HL-60 (cell line): ENCODE measurements around the gene GMDS.
"Not testable (repeated sequence)": the region's sequence is repeated elsewhere in the genome, so short reads cannot be mapped to it uniquely, and the experiment has no call there.

Source experiments
- DNase-seq, 2 experiments: peaks; one replicate each; pipeline ENCODE4 v3.0.0-alpha.2; 2010 to 2020; ENCODE audit warnings: low read depth in 1 of 2, low spot score in 1 of 2
- H3K27ac ChIP-seq: fragments of 250-450 bp; sonication (Bioruptor Pico); replicated peaks from 2 replicates; pipeline ENCODE4 v1.5.1; 2020; ENCODE audit warnings: mild to moderate bottlenecking, moderate library complexity
- H3K27me3 ChIP-seq: fragments of 250-450 bp; sonication (Bioruptor Pico); 2 replicates; pipeline ENCODE4 v1.5.1; 2021; ENCODE audit warnings: mild to moderate bottlenecking, moderate library complexity; ENCODE audit not compliant: insufficient read depth, poor library complexity, severe bottlenecking
- H3K4me3 ChIP-seq: replicated peaks from 2 replicates; pipeline ENCODE4 v1.5.1; 2011; ENCODE audit warnings: mild to moderate bottlenecking, control low read depth, low read length; ENCODE audit not compliant: insufficient read depth
- CTCF ChIP-seq: IDR thresholded peaks from one replicate; pipeline ENCODE4 v1.5.1; 2011; ENCODE audit warnings: low read length, control low read depth, inconsistent platforms; ENCODE audit not compliant: insufficient read depth
- GABPA ChIP-seq: IDR thresholded peaks from 2 replicates; pipeline ENCODE4 v1.6.1; 2012; ENCODE audit warnings: low read depth
- POLR2AphosphoS5 ChIP-seq: IDR thresholded peaks from 2 replicates; pipeline ENCODE4 v1.6.1; 2012; ENCODE audit warnings: low read depth
- REST ChIP-seq: IDR thresholded peaks from 2 replicates; pipeline ENCODE4 v1.6.1; 2012; ENCODE audit warnings: low read depth; ENCODE audit not compliant: insufficient replicate concordance
- SPI1 ChIP-seq: IDR thresholded peaks from 2 replicates; pipeline ENCODE4 v1.6.1; 2012; ENCODE audit warnings: low read depth, mild to moderate bottlenecking, borderline replicate concordance

GMDS gene

GRCh38 chr6:1756472-1757129 lies 488.8 kb downstream of the GMDS start:
- no peak for TF ChIP-seq REST
- TF ChIP-seq CTCF = no peak
- no peak for DNase-seq
- no peaks in the 10 kb centered on the region for H3K27me3 ChIP-seq
- H3K27ac ChIP-seq = no peak overlapping the region
- H3K4me3 ChIP-seq = no peak overlapping the region

- H3K27ac ChIP-seq, H3K27me3 ChIP-seq, DNase-seq, H3K4me3 ChIP-seq: not testable (repeated sequence)
Observed at GRCh38 chr6:1751063-1751462, 494.3 kb downstream of the GMDS start.

GRCh38 chr6:1749041-1749440 lies 496.4 kb downstream of the GMDS start:
- Histone ChIP-seq H3K27ac (no peak overlapping the region), H3K27me3 (no peaks in the 10 kb centered on the region), H3K4me3 (no peak overlapping the region)
- no peak for DNase-seq
- TF ChIP-seq GABPA = no peak
- no peak for TF ChIP-seq CTCF
- TF ChIP-seq REST = no peak
- no peak for TF ChIP-seq SPI1
- no peak for TF ChIP-seq POLR2AphosphoS5

GRCh38 chr6:1747531-1747930 lies 497.9 kb downstream of the GMDS start:
- TF ChIP-seq SPI1 = no peak
- no peak for TF ChIP-seq CTCF
- no peak for TF ChIP-seq POLR2AphosphoS5
- TF ChIP-seq GABPA = no peak
- TF ChIP-seq REST = no peak
- DNase-seq = no peak

More at GRCh38 chr6:1747531-1747930, 497.9 kb downstream of the GMDS start:
- Histone ChIP-seq H3K27ac (no peak overlapping the region), H3K27me3 (no peaks in the 10 kb centered on the region), H3K4me3 (no peak overlapping the region)
